ENCODE data around the gene WNT11.
A peak's percentile ranks its signal among the peaks of the same experiment; 100 is the strongest.
"Not testable (repeated sequence)": the region's sequence is repeated elsewhere in the genome, so short reads cannot be mapped to it uniquely, and the experiment has no call there.

The WNT11 gene

DNA sequence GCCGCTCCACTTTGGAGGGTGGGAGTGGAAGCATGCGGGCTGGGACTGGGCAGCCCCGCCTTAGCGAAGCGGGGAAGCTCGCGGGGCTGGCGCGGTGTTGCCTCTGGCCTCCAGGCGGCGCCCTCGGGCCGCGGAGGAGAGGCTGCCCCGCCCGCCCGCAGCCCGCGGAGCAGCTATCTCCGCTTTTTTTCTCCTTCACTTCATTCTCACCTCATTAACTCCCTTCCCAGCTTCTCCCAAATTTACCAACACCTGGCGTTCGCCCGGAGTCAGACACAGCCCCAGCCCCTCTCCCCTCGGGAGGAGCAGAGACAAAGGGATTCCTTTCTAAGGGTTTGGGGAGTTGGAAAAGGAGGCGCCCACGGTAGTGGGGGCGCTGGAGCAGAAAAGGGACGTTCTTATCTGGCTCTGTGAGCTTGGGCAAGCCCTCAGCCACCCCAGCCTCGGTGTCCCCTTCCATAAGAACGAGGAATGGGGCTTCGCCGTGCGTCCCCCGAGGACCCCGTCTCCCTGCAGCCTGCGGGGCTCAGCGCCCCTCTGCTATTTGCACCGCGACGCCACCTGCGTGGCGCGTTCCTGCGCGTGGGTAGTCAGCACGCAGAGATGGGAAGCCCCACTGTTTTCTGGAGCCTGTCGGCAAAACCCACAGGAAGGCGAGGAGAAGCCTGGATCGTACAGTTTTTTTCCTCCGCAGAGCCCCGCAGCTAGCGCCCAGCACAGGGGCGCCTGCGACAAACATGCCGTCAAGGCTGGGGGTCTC is 1.5 kb upstream of the WNT11 start:
- no peak overlapping the region for H3K27ac ChIP-seq (ENCODE audit: low read depth, low read length)
- H3K9me3 ChIP-seq (ENCODE audit: low read length), result no peaks in the 10 kb centered on the region
- no peaks in the 10 kb centered on the region for H3K36me3 ChIP-seq (ENCODE audit: insufficient read depth, low read length)
- H3K27me3 ChIP-seq (ENCODE audit: control insufficient read depth in 1 of 2, insufficient read depth in 2 of 2, low read length in 2 of 2), result peaks cover 26 to 53% of the 10 kb centered on the region in 2 donors
- H3K9ac ChIP-seq (ENCODE audit: low read length), result no peak overlapping the region
- peaks cover 26% of the 10 kb centered on the region for H3K4me1 ChIP-seq (ENCODE audit: insufficient read depth, low read length)
- H3K4me3 ChIP-seq (ENCODE audit: low read depth in 1 of 2, low read length in 2 of 2), result peak overlapping the region; percentile 68 to 81

- Histone ChIP-seq H3K27ac (ENCODE audit: low read depth, low read length) (no peak overlapping the region), H3K36me3 (ENCODE audit: insufficient read depth, low read length) (no peaks in the 10 kb centered on the region), H3K27me3 (ENCODE audit: control insufficient read depth in 1 of 2, insufficient read depth in 2 of 2, low read length in 2 of 2) (peaks cover 26 to 53% of the 10 kb centered on the region in 2 donors), H3K9ac (ENCODE audit: low read length) (no peak overlapping the region), H3K4me1 (ENCODE audit: insufficient read depth, low read length) (peaks cover 25% of the 10 kb centered on the region), H3K9me3 (ENCODE audit: low read length) (no peaks in the 10 kb centered on the region), H3K4me3 (ENCODE audit: low read depth in 1 of 2, low read length in 2 of 2) (peak overlapping the region; percentile 61 to 81)
These were observed 300 bp downstream of the WNT11 start for GRCh38 chr11:76206077-76206326.

DNA sequence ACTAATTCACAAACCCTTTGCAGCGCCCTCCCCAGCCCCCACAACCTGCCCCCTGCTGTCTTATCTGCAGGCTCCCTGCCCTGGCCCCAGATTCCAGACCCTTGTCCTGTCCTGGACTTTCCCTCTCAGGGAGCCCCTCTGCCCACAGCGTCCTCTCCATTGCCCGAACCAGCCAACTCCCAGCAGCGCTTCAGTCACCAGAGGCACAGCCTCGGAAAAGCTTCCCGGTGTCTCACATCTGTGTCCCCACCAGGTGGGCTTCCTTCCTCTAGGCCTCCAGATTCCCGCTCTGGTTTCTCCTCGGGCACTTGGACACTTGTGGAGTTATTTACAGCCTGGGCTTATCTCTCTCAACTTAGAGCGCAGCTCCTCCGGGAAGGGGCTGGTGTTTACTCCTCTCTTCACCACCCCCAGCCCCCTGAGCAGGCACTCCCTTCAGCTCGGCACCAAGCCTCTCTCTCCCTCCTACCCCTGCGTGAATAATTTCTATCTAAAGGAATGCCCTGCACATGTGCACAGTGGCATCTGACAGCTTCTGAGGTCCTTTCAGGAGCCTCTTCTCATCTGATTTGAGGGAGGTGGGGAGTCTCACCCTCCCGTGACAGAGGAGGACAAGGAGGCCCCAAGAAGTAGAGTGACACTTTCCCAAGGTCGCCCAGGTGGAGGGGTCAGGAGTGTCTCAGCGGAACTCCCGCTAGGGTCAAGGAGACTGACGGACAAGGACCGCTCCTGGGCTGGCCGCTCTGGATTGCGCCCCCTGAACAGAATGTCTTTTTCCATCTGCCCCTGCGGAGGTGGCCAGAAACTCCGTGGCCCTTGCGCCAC is 838 bp downstream of the WNT11 start:
- H3K27me3 ChIP-seq (ENCODE audit: control insufficient read depth in 1 of 2, insufficient read depth in 2 of 2, low read length in 2 of 2), result peaks cover 26 to 53% of the 10 kb centered on the region in 2 donors
- no peaks in the 10 kb centered on the region for H3K9me3 ChIP-seq (ENCODE audit: low read length)
- H3K9ac ChIP-seq (ENCODE audit: low read length), result no peak overlapping the region
- H3K4me3 ChIP-seq (ENCODE audit: low read depth in 1 of 2, low read length in 2 of 2), result peak overlapping the region; percentile 61 to 81
- no peaks in the 10 kb centered on the region for H3K36me3 ChIP-seq (ENCODE audit: insufficient read depth, low read length)
- H3K4me1 ChIP-seq (ENCODE audit: insufficient read depth, low read length), result peaks cover 22% of the 10 kb centered on the region
- no peak overlapping the region for H3K27ac ChIP-seq (ENCODE audit: low read depth, low read length)

- no peaks in the 10 kb centered on the region for H3K9me3 ChIP-seq (ENCODE audit: low read length)
- H3K27ac ChIP-seq (ENCODE audit: low read depth, low read length), result no peak overlapping the region
- H3K9ac ChIP-seq (ENCODE audit: low read length), result no peak overlapping the region
- peaks cover 22% of the 10 kb centered on the region for H3K4me1 ChIP-seq (ENCODE audit: insufficient read depth, low read length)
- peaks cover 26 to 48% of the 10 kb centered on the region in 2 donors for H3K27me3 ChIP-seq (ENCODE audit: control insufficient read depth in 1 of 2, insufficient read depth in 2 of 2, low read length in 2 of 2)
- no peaks in the 10 kb centered on the region for H3K36me3 ChIP-seq (ENCODE audit: insufficient read depth, low read length)
- H3K4me3 ChIP-seq (ENCODE audit: low read depth in 1 of 2, low read length in 2 of 2), result no peak overlapping the region
These were observed 2.4 kb downstream of the WNT11 start for GRCh38 chr11:76203937-76204336.

- Histone ChIP-seq H3K4me1 (ENCODE audit: insufficient read depth, low read length) (peaks cover 22% of the 10 kb centered on the region), H3K9ac (ENCODE audit: low read length) (no peak overlapping the region), H3K9me3 (ENCODE audit: low read length) (no peaks in the 10 kb centered on the region), H3K4me3 (ENCODE audit: low read depth in 1 of 2, low read length in 2 of 2) (no peak overlapping the region), H3K27ac (ENCODE audit: low read depth, low read length) (no peak overlapping the region), H3K27me3 (ENCODE audit: control insufficient read depth in 1 of 2, insufficient read depth in 2 of 2, low read length in 2 of 2) (peaks cover 26 to 42% of the 10 kb centered on the region in 2 donors), H3K36me3 (ENCODE audit: insufficient read depth, low read length) (no peaks in the 10 kb centered on the region)
These were observed 3.0 kb downstream of the WNT11 start for GRCh38 chr11:76203131-76203925.

DNA sequence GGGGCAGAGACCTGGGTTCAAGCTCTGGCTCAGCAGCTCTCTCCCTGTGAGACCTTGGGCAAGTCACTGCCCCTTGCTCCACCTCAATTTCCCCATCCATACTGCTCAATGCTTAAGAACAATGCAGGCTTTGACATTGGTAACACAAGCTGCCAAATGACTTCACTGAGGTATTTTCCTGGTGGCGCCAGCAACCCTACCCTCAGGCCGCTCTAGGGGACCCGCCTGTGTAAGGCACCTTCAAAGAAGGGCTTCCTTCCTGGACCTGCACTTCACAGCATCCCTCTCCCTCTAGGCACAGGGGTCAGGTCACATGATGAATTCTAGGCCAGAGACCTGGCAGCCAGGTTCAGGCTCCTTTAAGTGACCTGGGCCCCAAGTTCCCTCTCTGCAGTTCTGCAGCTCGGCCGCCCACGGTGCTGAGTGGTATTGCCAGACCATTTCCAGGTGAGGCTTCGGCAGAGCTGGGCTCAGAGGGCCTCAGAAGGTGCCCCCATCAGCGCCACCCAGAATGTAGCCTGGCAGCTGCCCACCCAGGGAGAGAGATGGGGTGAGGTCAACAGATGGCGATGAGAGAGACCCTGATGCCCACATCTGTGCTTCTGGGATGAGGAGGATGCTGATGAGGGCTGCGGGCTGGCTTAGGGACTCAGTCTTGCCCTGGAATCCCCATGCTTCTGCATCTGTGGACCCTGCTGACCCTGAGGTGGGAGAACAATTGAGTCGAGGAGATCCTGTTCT is 4.5 kb downstream of the WNT11 start:
- Histone ChIP-seq H3K4me3 (ENCODE audit: low read depth in 1 of 2, low read length in 2 of 2) (no peak overlapping the region), H3K36me3 (ENCODE audit: insufficient read depth, low read length) (no peaks in the 10 kb centered on the region), H3K27ac (ENCODE audit: low read depth, low read length) (no peak overlapping the region), H3K9me3 (ENCODE audit: low read length) (no peaks in the 10 kb centered on the region), H3K4me1 (ENCODE audit: insufficient read depth, low read length) (peaks cover 8% of the 10 kb centered on the region), H3K9ac (ENCODE audit: low read length) (no peak overlapping the region), H3K27me3 (ENCODE audit: control insufficient read depth in 1 of 2, insufficient read depth in 2 of 2, low read length in 2 of 2) (peaks cover 26 to 35% of the 10 kb centered on the region in 2 donors)

DNA sequence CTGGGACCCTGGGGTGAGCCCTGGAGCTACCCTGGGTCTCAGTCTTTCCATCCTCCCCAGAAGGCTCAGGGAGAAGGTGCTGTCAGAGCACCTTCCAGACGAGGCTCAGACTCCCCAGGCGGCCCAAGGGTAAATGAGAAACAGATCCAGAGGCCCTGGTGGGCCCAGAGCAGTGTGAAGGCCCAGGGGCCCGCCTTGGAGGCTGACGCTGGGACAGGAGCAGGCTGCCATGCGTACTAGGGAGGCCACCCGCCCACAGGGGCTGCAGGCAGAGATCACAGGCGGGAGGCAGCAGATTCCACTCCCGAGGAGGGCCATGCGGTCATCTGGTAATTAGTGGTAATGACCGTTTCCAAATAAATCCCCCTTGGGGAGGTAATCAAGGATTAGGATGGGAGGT is 5.2 kb downstream of the WNT11 start:
- Histone ChIP-seq H3K9ac (ENCODE audit: low read length) (no peak overlapping the region), H3K4me3 (ENCODE audit: low read depth in 1 of 2, low read length in 2 of 2) (no peak overlapping the region), H3K27ac (ENCODE audit: low read depth, low read length) (no peak overlapping the region), H3K27me3 (ENCODE audit: control insufficient read depth in 1 of 2, insufficient read depth in 2 of 2, low read length in 2 of 2) (peaks cover 25 to 29% of the 10 kb centered on the region in 2 donors), H3K9me3 (ENCODE audit: low read length) (no peaks in the 10 kb centered on the region), H3K4me1 (ENCODE audit: insufficient read depth, low read length) (peaks cover 3% of the 10 kb centered on the region), H3K36me3 (ENCODE audit: insufficient read depth, low read length) (no peaks in the 10 kb centered on the region)

DNA sequence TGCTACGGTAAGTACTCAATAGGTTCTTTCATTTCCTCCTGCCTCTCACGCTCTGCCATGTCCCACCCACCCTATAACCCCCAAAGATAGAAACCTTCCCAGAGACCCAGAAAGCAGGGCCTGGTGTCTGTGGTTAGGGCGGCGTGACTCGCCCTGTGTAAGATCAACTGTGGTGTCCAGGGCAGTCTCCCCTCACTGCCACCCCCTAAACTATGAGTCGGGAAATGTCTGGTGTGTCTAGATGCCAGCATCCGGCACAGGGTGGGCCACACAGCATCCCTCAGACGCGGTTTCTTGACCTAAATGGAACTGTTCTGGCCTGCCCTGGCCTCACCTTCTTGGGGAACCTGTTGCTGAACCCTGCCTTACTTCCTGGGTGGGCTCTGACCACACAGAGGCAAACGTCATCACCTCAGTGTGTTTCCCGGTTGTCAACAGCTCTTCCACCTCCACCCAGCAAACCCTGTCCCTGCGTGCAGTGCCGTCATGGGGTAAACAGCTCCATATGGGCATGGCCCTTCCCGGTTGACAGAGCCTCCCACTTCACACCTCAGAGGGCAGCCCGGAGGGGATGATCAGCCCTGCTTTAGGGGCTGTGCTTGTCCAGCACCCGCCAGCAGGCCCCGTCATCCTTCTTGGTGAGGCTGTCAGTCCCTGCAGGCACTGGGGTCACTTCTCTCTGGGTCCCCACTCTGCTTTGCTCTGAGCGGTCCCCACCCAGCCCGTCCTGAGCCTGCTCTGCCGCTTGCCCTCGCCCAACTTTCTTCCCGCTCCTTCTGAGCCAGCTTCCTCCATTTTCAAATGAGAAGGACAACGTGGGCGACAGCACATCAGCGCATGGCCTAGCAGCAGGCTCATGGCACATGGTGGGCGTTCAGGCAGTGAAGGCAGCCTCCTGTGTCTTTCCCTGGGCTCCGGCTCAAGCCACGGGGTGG is 6.0 kb downstream of the WNT11 start:
- H3K36me3 ChIP-seq (ENCODE audit: insufficient read depth, low read length), result no peaks in the 10 kb centered on the region
- no peak overlapping the region for H3K4me3 ChIP-seq (ENCODE audit: low read depth in 1 of 2, low read length in 2 of 2)
- peaks cover 18 to 21% of the 10 kb centered on the region in 2 donors for H3K27me3 ChIP-seq (ENCODE audit: control insufficient read depth in 1 of 2, insufficient read depth in 2 of 2, low read length in 2 of 2)
- H3K27ac ChIP-seq (ENCODE audit: low read depth, low read length), result no peak overlapping the region
- H3K9ac ChIP-seq (ENCODE audit: low read length), result no peak overlapping the region
- no peaks in the 10 kb centered on the region for H3K9me3 ChIP-seq (ENCODE audit: low read length)
- H3K4me1 ChIP-seq (ENCODE audit: insufficient read depth, low read length), result no peaks in the 10 kb centered on the region

DNA sequence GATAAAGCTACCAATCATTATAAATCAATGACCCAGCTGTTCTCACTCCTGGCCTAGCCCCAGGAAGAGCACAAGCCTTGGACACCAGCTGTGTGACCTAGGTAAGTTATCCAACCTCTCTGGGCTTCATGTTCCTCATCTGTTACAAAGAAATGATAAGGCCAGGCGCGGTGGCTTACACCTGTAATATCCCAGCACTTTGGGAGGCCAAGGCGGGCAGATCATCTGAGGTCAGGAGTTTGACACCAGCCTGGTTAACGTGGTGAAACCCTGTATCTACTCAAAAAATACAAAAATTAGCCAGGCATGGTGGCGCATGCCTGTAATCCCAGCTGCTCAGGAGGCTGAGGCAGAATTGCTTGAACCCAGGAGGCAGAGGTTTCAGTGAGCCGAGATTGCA is 7.6 kb downstream of the WNT11 start:
- H3K4me1 ChIP-seq (ENCODE audit: insufficient read depth, low read length); H3K27ac ChIP-seq (ENCODE audit: low read depth, low read length); H3K27me3 ChIP-seq (ENCODE audit: control insufficient read depth in 1 of 2, insufficient read depth in 2 of 2, low read length in 2 of 2); H3K9ac ChIP-seq (ENCODE audit: low read length); H3K9me3 ChIP-seq (ENCODE audit: low read length); H3K4me3 ChIP-seq (ENCODE audit: low read depth in 1 of 2, low read length in 2 of 2); H3K36me3 ChIP-seq (ENCODE audit: insufficient read depth, low read length): not testable (repeated sequence)

DNA sequence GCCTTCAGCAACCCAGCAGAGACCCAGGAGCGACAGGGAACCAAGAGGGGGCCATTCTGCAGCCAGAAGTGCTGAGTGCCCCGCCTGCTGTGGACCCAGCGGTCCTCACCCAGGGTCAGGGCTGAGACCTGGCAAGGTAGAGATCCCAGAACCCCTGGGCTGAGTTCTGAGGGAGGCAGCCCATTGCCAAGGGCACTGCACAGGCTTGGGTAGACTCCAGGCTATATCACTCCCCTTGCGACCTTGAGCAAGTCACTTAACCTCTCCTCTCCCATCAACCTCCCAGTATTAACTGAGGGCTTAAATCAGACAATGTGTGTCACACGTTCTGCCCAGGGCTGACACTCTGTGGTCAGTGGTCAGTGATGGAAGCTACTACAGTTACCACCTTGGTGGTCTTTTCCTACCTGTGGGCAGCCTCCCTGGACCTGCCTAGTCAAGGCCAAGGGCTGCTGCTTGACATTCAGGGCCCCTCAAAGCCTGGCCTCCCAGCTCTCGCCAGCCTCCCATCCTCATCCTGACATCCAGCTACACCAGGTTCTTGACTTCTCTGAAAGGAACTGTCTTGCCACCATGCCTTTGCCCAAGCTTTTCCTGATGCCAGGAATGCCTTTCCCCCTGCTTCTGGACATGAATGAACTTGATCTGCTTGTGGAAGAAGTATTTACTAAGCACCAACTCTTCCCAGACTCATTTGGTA is 8.2 kb downstream of the WNT11 start:
- Histone ChIP-seq H3K4me3 (ENCODE audit: low read depth in 1 of 2, low read length in 2 of 2) (no peak overlapping the region), H3K36me3 (ENCODE audit: insufficient read depth, low read length) (no peaks in the 10 kb centered on the region), H3K9me3 (ENCODE audit: low read length) (no peaks in the 10 kb centered on the region), H3K4me1 (ENCODE audit: insufficient read depth, low read length) (no peaks in the 10 kb centered on the region), H3K9ac (ENCODE audit: low read length) (no peak overlapping the region), H3K27me3 (ENCODE audit: control insufficient read depth in 1 of 2, insufficient read depth in 2 of 2, low read length in 2 of 2) (peaks cover 0 to 2% of the 10 kb centered on the region in 2 donors), H3K27ac (ENCODE audit: low read depth, low read length) (no peak overlapping the region)

All from muscle layer of colon (tissue), 2 donors.